Measurements from ENCODE around the gene WHRN. TPM values are rescaled to one million over a fixed set of nuclear protein-coding genes. Genes with fewer than 3 reads are reported as not detected.

Gene WHRN
- total and polyA plus RNA-seq, 2 donors = 3.2 to 14.9 TPM

DNA sequence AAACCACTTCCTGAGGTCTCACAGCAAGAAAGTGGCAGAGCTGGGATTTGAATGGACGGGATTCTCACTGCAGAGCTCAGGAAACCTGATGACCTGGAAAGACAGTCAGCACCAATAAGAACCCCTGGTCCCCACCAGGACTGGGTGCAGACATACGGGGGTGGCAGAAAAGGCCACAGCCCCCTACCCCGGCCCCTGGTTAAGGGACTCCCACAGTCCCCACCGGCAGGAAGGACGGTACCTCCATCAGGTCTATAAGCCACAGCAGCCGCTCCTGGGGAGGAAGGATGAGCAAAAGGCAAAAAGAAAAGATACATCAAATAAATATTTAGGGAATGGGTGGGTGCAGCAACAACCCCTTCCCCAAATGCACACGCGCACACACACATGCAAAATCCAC, 85.5 kb downstream of the WHRN start:
- DNase-seq (ENCODE audit: low read depth in 6 of 9, low spot score in 9 of 9) = no peak
- 97% methylated on average over 8 of the region's 8 CpGs for WGBS
- no peak overlapping the region for H3K4me3 ChIP-seq (ENCODE audit: low read length in 2 of 2)
- peaks cover 0 to 16% of the 10 kb centered on the region in 2 donors for H3K36me3 ChIP-seq (ENCODE audit: control insufficient read depth in 2 of 2, insufficient read depth in 2 of 2, low read length in 1 of 2)
- no peak overlapping the region for H3K27ac ChIP-seq (ENCODE audit: low read depth in 1 of 2, low read length in 1 of 2)
- H3K27me3 ChIP-seq (ENCODE audit: control insufficient read depth in 2 of 2, insufficient read depth in 1 of 2, low read length in 1 of 2) = no peaks in the 10 kb centered on the region
- no peaks in the 10 kb centered on the region for H3K9me3 ChIP-seq (ENCODE audit: control insufficient read depth in 2 of 2, insufficient read depth in 1 of 2, low read length in 1 of 2)
- H3K4me1 ChIP-seq (ENCODE audit: control insufficient read depth in 2 of 2, insufficient read depth in 2 of 2, low read length in 2 of 2) = no peaks in the 10 kb centered on the region

DNA sequence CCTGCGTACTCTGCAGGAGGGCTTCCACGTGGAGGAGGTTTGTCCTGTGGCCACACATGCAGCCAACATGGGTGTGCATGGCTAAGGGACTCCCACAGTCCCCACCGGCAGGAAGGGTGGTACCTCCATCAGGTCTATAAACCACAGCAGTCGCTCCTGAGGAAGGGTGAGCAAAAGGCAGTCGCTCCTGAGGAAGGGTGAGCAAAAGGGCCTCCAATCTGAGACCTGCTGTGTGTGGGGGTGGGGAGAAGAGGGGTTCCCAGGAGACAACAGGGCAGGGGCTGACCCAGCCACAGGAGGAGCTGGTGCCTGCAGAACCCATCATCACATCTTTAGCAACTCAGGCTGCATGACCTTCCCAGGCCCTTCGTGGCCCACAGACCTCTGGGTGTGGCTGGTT, 87.2 kb downstream of the WHRN start:
- DNase-seq (ENCODE audit: low read depth in 6 of 9, low spot score in 9 of 9) = no peak

DNA sequence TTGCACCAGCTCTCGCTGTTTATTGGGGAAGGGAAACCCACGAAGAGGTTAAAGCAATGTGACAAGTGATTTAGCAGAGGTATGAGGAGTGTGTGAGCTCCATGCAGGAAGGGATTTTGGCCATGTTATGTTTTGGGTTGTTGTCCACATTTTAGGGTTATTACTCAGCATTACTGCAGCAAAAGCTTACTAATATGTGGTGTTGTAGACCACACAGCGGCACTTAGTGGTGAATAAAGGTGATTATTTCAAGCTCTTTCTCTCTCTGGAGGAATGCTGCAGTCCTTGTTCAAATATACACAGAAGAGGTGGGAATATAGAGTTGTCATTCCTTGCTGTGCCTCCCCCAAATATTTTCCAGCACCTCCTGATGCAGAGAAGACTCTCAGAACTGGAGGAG, 87.8 kb downstream of the WHRN start:
- Histone ChIP-seq H3K4me1 (ENCODE audit: control insufficient read depth in 2 of 2, insufficient read depth in 2 of 2, low read length in 2 of 2) (peaks cover 0 to 3% of the 10 kb centered on the region in 2 donors), H3K27ac (ENCODE audit: low read depth in 1 of 2, low read length in 1 of 2) (no peak overlapping the region), H3K36me3 (ENCODE audit: control insufficient read depth in 2 of 2, insufficient read depth in 2 of 2, low read length in 1 of 2) (peaks cover 0 to 8% of the 10 kb centered on the region in 2 donors), H3K4me3 (ENCODE audit: low read length in 2 of 2) (no peak overlapping the region), H3K9me3 (ENCODE audit: control insufficient read depth in 2 of 2, insufficient read depth in 1 of 2, low read length in 1 of 2) (no peaks in the 10 kb centered on the region), H3K27me3 (ENCODE audit: control insufficient read depth in 2 of 2, insufficient read depth in 1 of 2, low read length in 1 of 2) (no peaks in the 10 kb centered on the region)
- 75% methylated on average over 3 of the region's 3 CpGs for WGBS
- no peak for DNase-seq (ENCODE audit: low read depth in 6 of 9, low spot score in 9 of 9)

More for the DNA sequence above, 87.2 kb downstream of the WHRN start:
- no peaks in the 10 kb centered on the region for H3K27me3 ChIP-seq (ENCODE audit: control insufficient read depth in 2 of 2, insufficient read depth in 1 of 2, low read length in 1 of 2)
- no peaks in the 10 kb centered on the region for H3K9me3 ChIP-seq (ENCODE audit: control insufficient read depth in 2 of 2, insufficient read depth in 1 of 2, low read length in 1 of 2)
- no peak overlapping the region for H3K27ac ChIP-seq (ENCODE audit: low read depth in 1 of 2, low read length in 1 of 2)
- H3K4me3 ChIP-seq (ENCODE audit: low read length in 2 of 2) = no peak overlapping the region
- 94% methylated on average over 6 of the region's 6 CpGs for WGBS
- peaks cover 0 to 3% of the 10 kb centered on the region in 2 donors for H3K4me1 ChIP-seq (ENCODE audit: control insufficient read depth in 2 of 2, insufficient read depth in 2 of 2, low read length in 2 of 2)
- peaks cover 0 to 8% of the 10 kb centered on the region in 2 donors for H3K36me3 ChIP-seq (ENCODE audit: control insufficient read depth in 2 of 2, insufficient read depth in 2 of 2, low read length in 1 of 2)

DNA sequence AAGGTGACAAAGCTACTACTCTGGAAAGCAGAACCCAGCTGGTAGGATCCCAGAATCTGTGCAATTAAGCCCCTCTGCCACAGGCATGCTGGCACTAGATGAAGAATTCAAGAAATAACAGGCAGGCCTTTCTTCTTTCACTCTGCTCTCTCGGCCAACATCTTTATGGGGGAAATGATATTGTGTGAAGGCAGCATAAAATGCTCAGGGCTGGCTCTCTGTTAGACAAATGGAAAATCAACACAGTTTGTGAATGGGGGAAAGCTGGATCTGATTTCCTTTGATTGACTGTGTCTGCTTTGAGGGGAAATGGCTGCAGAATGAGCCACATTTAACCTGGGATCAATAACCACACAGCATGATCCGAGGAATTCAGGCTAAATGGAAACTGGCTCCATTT, 88.4 kb downstream of the WHRN start:
- WGBS = 98% methylated on average over 2 of the region's 2 CpGs
- Histone ChIP-seq H3K36me3 (ENCODE audit: control insufficient read depth in 2 of 2, insufficient read depth in 2 of 2, low read length in 1 of 2) (peaks cover 0 to 8% of the 10 kb centered on the region in 2 donors), H3K4me3 (ENCODE audit: low read length in 2 of 2) (no peak overlapping the region), H3K27ac (ENCODE audit: low read depth in 1 of 2, low read length in 1 of 2) (no peak overlapping the region), H3K9me3 (ENCODE audit: control insufficient read depth in 2 of 2, insufficient read depth in 1 of 2, low read length in 1 of 2) (no peaks in the 10 kb centered on the region), H3K4me1 (ENCODE audit: control insufficient read depth in 2 of 2, insufficient read depth in 2 of 2, low read length in 2 of 2) (peaks cover 0 to 3% of the 10 kb centered on the region in 2 donors), H3K27me3 (ENCODE audit: control insufficient read depth in 2 of 2, insufficient read depth in 1 of 2, low read length in 1 of 2) (no peaks in the 10 kb centered on the region)
- DNase-seq (ENCODE audit: low read depth in 6 of 9, low spot score in 9 of 9) = no peak

DNA sequence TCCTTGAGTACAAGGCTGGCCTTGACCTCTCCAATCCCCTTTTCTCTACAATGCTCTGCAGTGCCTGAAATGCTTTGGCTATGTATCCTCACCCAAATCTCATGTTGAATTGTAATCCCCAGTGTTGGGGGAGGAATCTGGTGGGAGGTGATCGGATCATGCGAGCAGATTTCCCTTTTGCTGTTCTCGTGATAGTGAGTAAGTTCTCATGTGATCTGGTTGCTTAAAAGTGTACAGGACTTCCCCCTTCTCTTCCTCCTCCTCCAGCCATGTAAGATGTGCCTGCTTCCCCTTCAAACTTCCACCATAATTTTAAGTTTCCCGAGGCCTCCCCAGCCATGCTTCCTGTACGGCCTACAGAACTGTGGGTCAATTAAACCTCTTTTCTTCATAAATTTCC, 89.0 kb downstream of the WHRN start:
- Histone ChIP-seq H3K4me3 (ENCODE audit: low read length in 2 of 2) (no peak overlapping the region), H3K4me1 (ENCODE audit: control insufficient read depth in 2 of 2, insufficient read depth in 2 of 2, low read length in 2 of 2) (peaks cover 0 to 3% of the 10 kb centered on the region in 2 donors), H3K9me3 (ENCODE audit: control insufficient read depth in 2 of 2, insufficient read depth in 1 of 2, low read length in 1 of 2) (no peaks in the 10 kb centered on the region), H3K36me3 (ENCODE audit: control insufficient read depth in 2 of 2, insufficient read depth in 2 of 2, low read length in 1 of 2) (peaks cover 0 to 5% of the 10 kb centered on the region in 2 donors), H3K27ac (ENCODE audit: low read depth in 1 of 2, low read length in 1 of 2) (no peak overlapping the region), H3K27me3 (ENCODE audit: control insufficient read depth in 2 of 2, insufficient read depth in 1 of 2, low read length in 1 of 2) (no peaks in the 10 kb centered on the region)
- no peak for DNase-seq (ENCODE audit: low read depth in 6 of 9, low spot score in 9 of 9)
- 80% methylated on average over 5 of the region's 5 CpGs for WGBS

DNA sequence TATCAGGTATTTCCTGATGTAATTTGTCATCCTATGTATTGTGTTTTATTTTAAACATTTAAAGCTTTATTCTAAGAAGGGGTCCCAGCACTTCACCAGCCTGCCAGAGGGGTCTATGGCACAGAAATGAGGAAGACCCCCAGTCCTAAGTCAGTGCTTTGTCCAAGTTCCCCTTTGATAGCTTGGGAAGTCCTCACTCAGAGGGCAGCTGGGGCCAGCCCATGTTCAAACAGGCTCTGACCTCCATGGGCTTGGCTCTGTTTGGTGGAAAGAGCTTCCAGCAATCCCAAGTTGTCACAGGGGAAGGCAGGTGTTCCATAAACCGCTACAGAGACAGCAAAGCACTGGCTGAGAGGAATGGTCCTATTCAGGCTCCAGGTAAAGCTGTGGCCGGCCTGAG, 90.9 kb downstream of the WHRN start:
- H3K27me3 ChIP-seq (ENCODE audit: control insufficient read depth in 2 of 2, insufficient read depth in 1 of 2, low read length in 1 of 2) = no peaks in the 10 kb centered on the region
- H3K4me1 ChIP-seq (ENCODE audit: control insufficient read depth in 2 of 2, insufficient read depth in 2 of 2, low read length in 2 of 2) = peaks cover 0 to 3% of the 10 kb centered on the region in 2 donors
- H3K4me3 ChIP-seq (ENCODE audit: low read length in 2 of 2) = no peak overlapping the region
- no peaks in the 10 kb centered on the region for H3K9me3 ChIP-seq (ENCODE audit: control insufficient read depth in 2 of 2, insufficient read depth in 1 of 2, low read length in 1 of 2)
- WGBS = 73% methylated on average over 2 of the region's 2 CpGs
- H3K36me3 ChIP-seq (ENCODE audit: control insufficient read depth in 2 of 2, insufficient read depth in 2 of 2, low read length in 1 of 2) = peaks cover 0 to 5% of the 10 kb centered on the region in 2 donors
- DNase-seq (ENCODE audit: low read depth in 6 of 9, low spot score in 9 of 9) = no peak
- H3K27ac ChIP-seq (ENCODE audit: low read depth in 1 of 2, low read length in 1 of 2) = no peak overlapping the region

DNA sequence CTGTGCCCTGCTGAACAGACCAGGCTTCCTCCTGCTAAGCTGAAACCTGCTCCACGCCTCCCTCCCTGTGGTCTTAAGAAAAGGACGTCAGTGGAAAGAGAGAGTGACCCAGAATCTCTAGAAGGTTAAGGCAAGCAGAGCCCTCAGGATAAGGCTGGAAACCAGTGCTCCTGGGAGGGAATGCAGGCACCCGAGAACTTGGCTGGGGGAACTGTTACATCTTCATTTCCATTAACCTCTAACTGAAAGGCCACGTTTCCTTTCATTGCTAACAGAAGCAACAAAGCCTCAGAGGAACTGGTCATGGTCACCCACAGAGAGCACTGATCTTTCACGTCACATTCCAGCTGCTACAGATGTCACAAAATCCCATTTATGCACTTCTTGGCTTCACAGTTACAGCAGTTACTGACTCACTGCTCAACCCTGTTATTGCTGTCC, 91.4 kb downstream of the WHRN start:
- H3K27ac ChIP-seq (ENCODE audit: low read depth in 1 of 2, low read length in 1 of 2) = no peak overlapping the region
- WGBS = 80% methylated on average over 5 of the region's 5 CpGs
- H3K27me3 ChIP-seq (ENCODE audit: control insufficient read depth in 2 of 2, insufficient read depth in 1 of 2, low read length in 1 of 2) = no peaks in the 10 kb centered on the region
- no peak for DNase-seq (ENCODE audit: low read depth in 6 of 9, low spot score in 9 of 9)
- H3K36me3 ChIP-seq (ENCODE audit: control insufficient read depth in 2 of 2, insufficient read depth in 2 of 2, low read length in 1 of 2) = peaks cover 0 to 5% of the 10 kb centered on the region in 2 donors
- peaks cover 0 to 3% of the 10 kb centered on the region in 2 donors for H3K4me1 ChIP-seq (ENCODE audit: control insufficient read depth in 2 of 2, insufficient read depth in 2 of 2, low read length in 2 of 2)
- no peaks in the 10 kb centered on the region for H3K9me3 ChIP-seq (ENCODE audit: control insufficient read depth in 2 of 2, insufficient read depth in 1 of 2, low read length in 1 of 2)
- no peak overlapping the region for H3K4me3 ChIP-seq (ENCODE audit: low read length in 2 of 2)

DNA sequence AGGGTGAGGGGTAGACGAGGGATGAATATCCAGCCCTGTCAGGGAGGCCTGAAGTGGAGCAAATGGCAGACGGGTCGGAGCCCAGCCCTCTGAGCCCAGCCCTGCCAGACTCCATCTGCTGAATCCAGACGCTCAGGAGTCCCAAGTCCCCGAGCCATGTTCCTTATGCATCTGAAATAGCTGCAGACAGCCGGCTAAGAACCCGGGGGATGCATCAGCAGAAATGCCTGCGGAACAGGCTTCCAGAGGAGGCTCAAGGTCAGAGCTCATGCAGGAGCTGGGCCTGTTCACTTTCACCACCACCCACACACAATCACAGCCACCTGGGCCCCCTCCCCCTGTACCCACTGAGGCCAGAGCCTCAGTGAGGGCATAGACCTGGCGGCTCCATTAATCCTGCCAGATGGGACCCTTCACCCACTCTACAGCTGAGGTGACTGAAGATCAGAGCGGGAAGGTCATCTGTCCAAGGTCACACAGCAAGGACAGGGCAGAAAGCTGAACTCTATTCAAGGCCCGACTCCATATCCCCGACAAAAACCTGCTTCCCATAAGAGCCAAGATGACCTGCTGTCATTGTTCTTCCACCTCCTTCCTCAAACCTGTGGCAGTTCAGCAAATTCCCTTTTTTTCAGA, 93.1 kb downstream of the WHRN start:
- peaks cover 0 to 3% of the 10 kb centered on the region in 2 donors for H3K4me1 ChIP-seq (ENCODE audit: control insufficient read depth in 2 of 2, insufficient read depth in 2 of 2, low read length in 2 of 2)
- H3K36me3 ChIP-seq (ENCODE audit: control insufficient read depth in 2 of 2, insufficient read depth in 2 of 2, low read length in 1 of 2) = peaks cover 0 to 7% of the 10 kb centered on the region in 2 donors
- H3K27me3 ChIP-seq (ENCODE audit: control insufficient read depth in 2 of 2, insufficient read depth in 1 of 2, low read length in 1 of 2) = no peaks in the 10 kb centered on the region
- H3K4me3 ChIP-seq (ENCODE audit: low read length in 2 of 2) = no peak overlapping the region
- DNase-seq (ENCODE audit: low read depth in 6 of 9, low spot score in 9 of 9) = no peak
- WGBS = 97% methylated on average over 12 of the region's 12 CpGs
- H3K9me3 ChIP-seq (ENCODE audit: control insufficient read depth in 2 of 2, insufficient read depth in 1 of 2, low read length in 1 of 2) = no peaks in the 10 kb centered on the region
- no peak overlapping the region for H3K27ac ChIP-seq (ENCODE audit: low read depth in 1 of 2, low read length in 1 of 2)

DNA sequence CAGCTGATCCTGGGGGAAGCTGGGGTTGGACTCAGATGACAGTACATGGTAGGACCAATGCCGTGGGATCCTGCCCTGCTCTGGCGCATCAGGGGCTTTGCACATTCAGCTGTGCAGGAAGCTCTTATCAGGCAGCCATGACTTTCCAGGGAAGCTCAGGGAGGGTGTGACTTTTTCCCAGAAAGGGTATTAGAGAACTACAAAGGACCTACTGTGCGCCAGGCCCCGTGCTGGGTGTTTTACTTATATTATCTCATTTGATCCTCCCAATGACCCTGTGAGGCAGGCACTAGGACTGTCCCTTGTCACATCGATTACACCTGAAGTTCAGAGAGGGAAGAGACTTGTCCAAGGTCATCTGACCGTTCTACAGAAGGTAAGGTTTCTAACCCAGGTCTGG, 93.8 kb downstream of the WHRN start:
- Histone ChIP-seq H3K27me3 (ENCODE audit: control insufficient read depth in 2 of 2, insufficient read depth in 1 of 2, low read length in 1 of 2) (no peaks in the 10 kb centered on the region), H3K4me3 (ENCODE audit: low read length in 2 of 2) (no peak overlapping the region), H3K4me1 (ENCODE audit: control insufficient read depth in 2 of 2, insufficient read depth in 2 of 2, low read length in 2 of 2) (peaks cover 0 to 3% of the 10 kb centered on the region in 2 donors), H3K9me3 (ENCODE audit: control insufficient read depth in 2 of 2, insufficient read depth in 1 of 2, low read length in 1 of 2) (no peaks in the 10 kb centered on the region), H3K36me3 (ENCODE audit: control insufficient read depth in 2 of 2, insufficient read depth in 2 of 2, low read length in 1 of 2) (peaks cover 0 to 12% of the 10 kb centered on the region in 2 donors), H3K27ac (ENCODE audit: low read depth in 1 of 2, low read length in 1 of 2) (no peak overlapping the region)
- WGBS = 97% methylated on average over 6 of the region's 6 CpGs
- DNase-seq (ENCODE audit: low read depth in 6 of 9, low spot score in 9 of 9) = no peak

Data from thymus (tissue), 11 donors.